Panc1 (cell line): Measurements from ENCODE around the gene MPPE1. TPM values are rescaled to one million over a fixed set of nuclear protein-coding genes. Genes with fewer than 3 reads are reported as not detected.

Source experiments
- ATAC-seq: fragments of 200-7000 bp; cut with Tn5 transposase; 2 replicates; pipeline ENCODE4 v1.9.1; 2020; ENCODE audit warnings: mild to moderate bottlenecking, moderate library complexity
- BruUV-seq: library from RNA; stranded (reverse); fragments of 400-500 nt; replicated peaks from 2 replicates; lab custom pipeline; 2021; lab: Mats Ljungman, UMichigan
- CTCF ChIA-PET: fragments of 300-600 bp; sonication (Branson Sonifier 250); formaldehyde crosslinking; loops from one replicate; lab custom pipeline; 2022; ENCODE audit warnings: antibody characterized with exemption; lab: Charles Lee
- POLR2A ChIA-PET: fragments of 300-600 bp; sonication (Branson Sonifier 250); formaldehyde crosslinking; loops from one replicate; lab custom pipeline; 2022; ENCODE audit warnings: antibody characterized with exemption; lab: Charles Lee
- DNase-seq: peaks from one replicate; pipeline ENCODE4 v3.0.0-alpha.2; 2010; ENCODE audit warnings: low read depth, low spot score
- H3K27ac ChIP-seq: 2 replicates; pipeline ENCODE4 v1.5.1; 2011; ENCODE audit warnings: mild to moderate bottlenecking, low read length, inconsistent platforms
- H3K27me3 ChIP-seq: fragments of 200-500 bp; sonication (Bioruptor generic); 2 replicates; pipeline ENCODE4 v1.6.0; 2014; ENCODE audit warnings: low read length, inconsistent platforms; ENCODE audit not compliant: control insufficient read depth, insufficient read depth
- H3K36me3 ChIP-seq: fragments of 200-500 bp; sonication (Bioruptor generic); 2 replicates; pipeline ENCODE4 v1.5.1; 2014; ENCODE audit warnings: inconsistent platforms, mild to moderate bottlenecking, low read length, moderate library complexity; ENCODE audit not compliant: control insufficient read depth, insufficient read depth
- H3K4me1 ChIP-seq: 2 replicates; pipeline ENCODE4 v1.5.1; 2011; ENCODE audit warnings: inconsistent platforms, mild to moderate bottlenecking, low read length, moderate library complexity; ENCODE audit not compliant: control insufficient read depth, insufficient read depth
- H3K4me3 ChIP-seq, 2 experiments: 2 replicates each; pipeline ENCODE4 v1.5.1; 2011 to 2012; ENCODE audit warnings: low read depth in 2 of 2, low read length in 2 of 2, mild to moderate bottlenecking in 2 of 2, inconsistent platforms in 1 of 2, moderate library complexity in 1 of 2
- H3K9me3 ChIP-seq: fragments of 200-500 bp; sonication (Bioruptor generic); 2 replicates; pipeline ENCODE4 v1.5.1; 2014; ENCODE audit warnings: low read depth, mild to moderate bottlenecking, inconsistent platforms, low read length, moderate library complexity; ENCODE audit not compliant: control insufficient read depth, insufficient read depth
- POLR2AphosphoS5 ChIP-seq: IDR thresholded peaks from 2 replicates; pipeline ENCODE4 v1.6.1; 2012; ENCODE audit warnings: mild to moderate bottlenecking, low read depth, low read length, moderate library complexity
- SIN3A ChIP-seq: IDR thresholded peaks from 2 replicates; pipeline ENCODE4 v1.6.1; 2012; ENCODE audit warnings: low read depth, mild to moderate bottlenecking, low read length, moderate library complexity, borderline replicate concordance; ENCODE audit not compliant: insufficient read depth
- TCF7L2 ChIP-seq: IDR thresholded peaks from 2 replicates; pipeline ENCODE4 v1.6.1; 2011; ENCODE audit warnings: mild to moderate bottlenecking, low read depth, low read length, inconsistent platforms
- in situ Hi-C: cut with HindIII; loops from 2 replicates; pipeline ENCODE4 v1.10.0; 2016; ENCODE audit warnings: low sequenced_read_pairs, low pct_unique_long_range_greater_than_20kb
- intact Hi-C: fragments of 100-400 bp; cut with micrococcal nuclease; formaldehyde crosslinking; loops from one replicate; pipeline ENCODE4 v1.10.0; 2022; ENCODE audit not compliant: unreplicated experiment
- total RNA-seq: library from RNA; stranded (reverse); gene quantifications from one replicate; pipeline ENCODE4 v1.2.1, GENCODE V29; 2021; ENCODE audit not compliant: unreplicated experiment
- TF ChIP-seq, protein P1 (sequence below): fragments of 450-650 bp; IDR thresholded peaks from 2 replicates; pipeline ENCODE4 v1.5.1; 2017; ENCODE audit warnings: mild to moderate bottlenecking
- TF ChIP-seq, protein P2 (sequence below), 2 experiments: IDR thresholded peaks; 2 replicates each; pipeline ENCODE4 v1.6.1; 2011 to 2012; ENCODE audit warnings: low read depth in 2 of 2, control low read depth in 1 of 2, low read length in 1 of 2, mild to moderate bottlenecking in 1 of 2, moderate library complexity in 1 of 2; ENCODE audit not compliant: insufficient read depth in 1 of 2

The MPPE1 gene
- total RNA-seq, 1 experiment from 2014 or later, result 37.1 TPM

DNA sequence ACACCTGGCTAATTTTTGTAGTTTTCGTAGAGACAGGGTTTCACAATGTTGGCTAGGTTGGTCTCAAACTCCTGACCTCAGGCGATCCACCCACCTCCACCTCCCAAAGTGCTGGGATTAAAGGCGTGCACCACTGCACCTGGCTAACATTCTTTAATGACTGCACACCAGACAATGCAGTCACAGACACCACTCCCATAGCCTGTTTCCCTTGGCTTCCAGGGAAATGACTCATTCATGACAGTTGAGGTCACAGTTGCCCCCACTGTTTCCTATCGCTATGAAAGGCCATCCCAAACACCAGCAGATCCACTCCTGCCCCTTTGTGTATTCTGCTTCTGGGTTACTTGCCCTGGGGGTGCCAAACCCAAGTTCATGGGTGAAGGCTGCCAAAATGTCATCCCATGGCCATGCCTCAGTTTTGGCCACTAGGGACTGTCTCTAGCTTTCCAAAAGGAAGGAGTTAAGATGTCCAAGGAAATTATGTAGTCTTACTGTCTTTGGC is 48.2 kb downstream of the MPPE1 start:
- DNase-seq (no peak), ATAC-seq (peak; percentile 57)
- ChIA-PET CTCF (no interaction called here), POLR2A (no interaction called here)
- TF ChIP-seq, protein P1, sequence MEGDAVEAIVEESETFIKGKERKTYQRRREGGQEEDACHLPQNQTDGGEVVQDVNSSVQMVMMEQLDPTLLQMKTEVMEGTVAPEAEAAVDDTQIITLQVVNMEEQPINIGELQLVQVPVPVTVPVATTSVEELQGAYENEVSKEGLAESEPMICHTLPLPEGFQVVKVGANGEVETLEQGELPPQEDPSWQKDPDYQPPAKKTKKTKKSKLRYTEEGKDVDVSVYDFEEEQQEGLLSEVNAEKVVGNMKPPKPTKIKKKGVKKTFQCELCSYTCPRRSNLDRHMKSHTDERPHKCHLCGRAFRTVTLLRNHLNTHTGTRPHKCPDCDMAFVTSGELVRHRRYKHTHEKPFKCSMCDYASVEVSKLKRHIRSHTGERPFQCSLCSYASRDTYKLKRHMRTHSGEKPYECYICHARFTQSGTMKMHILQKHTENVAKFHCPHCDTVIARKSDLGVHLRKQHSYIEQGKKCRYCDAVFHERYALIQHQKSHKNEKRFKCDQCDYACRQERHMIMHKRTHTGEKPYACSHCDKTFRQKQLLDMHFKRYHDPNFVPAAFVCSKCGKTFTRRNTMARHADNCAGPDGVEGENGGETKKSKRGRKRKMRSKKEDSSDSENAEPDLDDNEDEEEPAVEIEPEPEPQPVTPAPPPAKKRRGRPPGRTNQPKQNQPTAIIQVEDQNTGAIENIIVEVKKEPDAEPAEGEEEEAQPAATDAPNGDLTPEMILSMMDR, result no peak
- TF ChIP-seq TCF7L2 (no peak), POLR2AphosphoS5 (no peak), SIN3A (no peak)
- TF ChIP-seq, protein P2, sequence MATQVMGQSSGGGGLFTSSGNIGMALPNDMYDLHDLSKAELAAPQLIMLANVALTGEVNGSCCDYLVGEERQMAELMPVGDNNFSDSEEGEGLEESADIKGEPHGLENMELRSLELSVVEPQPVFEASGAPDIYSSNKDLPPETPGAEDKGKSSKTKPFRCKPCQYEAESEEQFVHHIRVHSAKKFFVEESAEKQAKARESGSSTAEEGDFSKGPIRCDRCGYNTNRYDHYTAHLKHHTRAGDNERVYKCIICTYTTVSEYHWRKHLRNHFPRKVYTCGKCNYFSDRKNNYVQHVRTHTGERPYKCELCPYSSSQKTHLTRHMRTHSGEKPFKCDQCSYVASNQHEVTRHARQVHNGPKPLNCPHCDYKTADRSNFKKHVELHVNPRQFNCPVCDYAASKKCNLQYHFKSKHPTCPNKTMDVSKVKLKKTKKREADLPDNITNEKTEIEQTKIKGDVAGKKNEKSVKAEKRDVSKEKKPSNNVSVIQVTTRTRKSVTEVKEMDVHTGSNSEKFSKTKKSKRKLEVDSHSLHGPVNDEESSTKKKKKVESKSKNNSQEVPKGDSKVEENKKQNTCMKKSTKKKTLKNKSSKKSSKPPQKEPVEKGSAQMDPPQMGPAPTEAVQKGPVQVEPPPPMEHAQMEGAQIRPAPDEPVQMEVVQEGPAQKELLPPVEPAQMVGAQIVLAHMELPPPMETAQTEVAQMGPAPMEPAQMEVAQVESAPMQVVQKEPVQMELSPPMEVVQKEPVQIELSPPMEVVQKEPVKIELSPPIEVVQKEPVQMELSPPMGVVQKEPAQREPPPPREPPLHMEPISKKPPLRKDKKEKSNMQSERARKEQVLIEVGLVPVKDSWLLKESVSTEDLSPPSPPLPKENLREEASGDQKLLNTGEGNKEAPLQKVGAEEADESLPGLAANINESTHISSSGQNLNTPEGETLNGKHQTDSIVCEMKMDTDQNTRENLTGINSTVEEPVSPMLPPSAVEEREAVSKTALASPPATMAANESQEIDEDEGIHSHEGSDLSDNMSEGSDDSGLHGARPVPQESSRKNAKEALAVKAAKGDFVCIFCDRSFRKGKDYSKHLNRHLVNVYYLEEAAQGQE (IDR thresholded peaks at IDR 0.05; ENCODE audit: insufficient read depth in 1 of 2, low read depth in 2 of 2, low read length in 1 of 2), result no peak
- peaks cover 13% of the 10 kb centered on the region for H3K4me1 ChIP-seq
- H3K9me3 ChIP-seq, result no peaks in the 10 kb centered on the region
- no peaks in the 10 kb centered on the region for H3K36me3 ChIP-seq
- in situ Hi-C loops, result no loop called here
- no peak overlapping the region for H3K27ac ChIP-seq
- intact Hi-C loops, result no loop called here
- no peak overlapping the region for H3K4me3 ChIP-seq
- BruUV-seq, result no TSS peak
- H3K27me3 ChIP-seq, result no peaks in the 10 kb centered on the region

DNA sequence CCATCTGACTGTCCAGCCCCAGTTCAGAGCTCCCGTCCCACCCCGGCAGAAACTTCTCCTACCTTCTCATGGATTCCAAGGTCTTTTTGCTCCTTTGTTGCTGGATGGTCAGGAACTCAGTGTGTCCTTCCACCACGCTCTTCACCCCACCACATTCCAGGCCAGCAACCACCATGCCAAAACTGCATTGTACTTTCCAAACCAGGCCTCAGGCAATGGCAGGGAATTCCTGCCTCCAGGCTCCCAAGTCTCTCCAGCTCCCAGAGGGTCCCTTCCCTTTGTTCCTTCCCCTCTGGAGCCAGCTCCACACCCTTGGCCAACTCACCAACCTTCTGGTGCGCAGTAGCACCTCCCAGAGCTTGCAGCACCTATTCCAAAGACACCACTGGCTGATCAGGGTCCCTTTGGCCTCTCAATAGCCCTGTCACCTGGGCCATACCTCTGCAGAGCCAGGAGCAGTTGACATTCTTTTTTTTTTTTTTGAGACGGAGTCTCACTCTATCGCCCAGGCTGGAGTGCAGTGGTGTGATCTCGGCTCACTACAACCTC is 48.8 kb downstream of the MPPE1 start:
- Histone ChIP-seq H3K4me3 (no peak overlapping the region; a peak in 1 of 4 replicates), H3K27me3 (no peaks in the 10 kb centered on the region), H3K36me3 (no peaks in the 10 kb centered on the region), H3K4me1 (peaks cover 13% of the 10 kb centered on the region), H3K9me3 (no peaks in the 10 kb centered on the region), H3K27ac (no peak overlapping the region)
- in situ Hi-C loops, result no loop called here
- BruUV-seq, result no TSS peak
- DNase-seq (no peak), ATAC-seq (no peak)
- no peak for TF ChIP-seq SIN3A
- ChIA-PET POLR2A (no interaction called here), CTCF (interaction anchor here (0.7 kb wide), 1 partner anchor 49 kb away, joined by 3 read pairs; no protein-coding TSS in a partner anchor)
- intact Hi-C loops, result no loop called here

DNA sequence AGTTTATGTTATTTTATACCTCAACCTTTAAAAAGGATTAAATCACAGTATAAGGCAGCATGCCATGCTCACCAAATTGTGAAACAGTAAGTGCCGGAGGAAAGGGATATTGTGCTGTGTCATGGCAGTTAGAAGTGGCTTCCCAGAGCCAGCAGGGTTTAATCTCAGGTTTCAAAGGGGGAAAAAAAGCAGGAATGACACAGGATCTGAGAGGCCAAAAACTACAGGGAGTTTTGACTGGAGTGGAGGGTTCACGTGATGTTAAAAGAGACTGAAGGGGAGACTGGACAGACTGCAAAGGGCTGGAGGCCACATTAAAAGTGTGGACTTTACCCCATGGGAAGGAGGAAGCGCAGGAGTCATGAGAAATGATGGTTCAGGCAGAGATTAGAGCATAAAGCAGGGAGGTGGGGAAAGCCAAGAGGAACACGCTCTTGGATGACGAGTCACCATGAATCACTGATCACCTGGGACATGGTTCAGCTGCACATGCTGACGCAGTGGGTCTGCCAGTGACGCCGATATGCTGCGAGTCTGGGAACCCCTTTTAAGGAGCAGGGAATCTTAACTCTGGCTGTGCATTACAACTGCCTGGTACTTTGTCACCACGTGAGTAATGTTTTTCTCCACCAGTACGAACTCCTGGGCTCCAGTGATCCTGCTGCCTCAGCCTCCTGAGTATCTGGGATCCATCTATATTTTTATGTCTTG is 50.8 kb downstream of the MPPE1 start:
- in situ Hi-C loops (no loop called here), intact Hi-C loops (no loop called here)
- ChIA-PET CTCF (no interaction called here), POLR2A (no interaction called here)
- Histone ChIP-seq H3K36me3 (no peaks in the 10 kb centered on the region), H3K27me3 (no peaks in the 10 kb centered on the region), H3K4me1 (peaks cover 20% of the 10 kb centered on the region), H3K27ac (peak overlapping the region; percentile 91), H3K9me3 (no peaks in the 10 kb centered on the region), H3K4me3 (peak overlapping the region in 1 of 2 experiments; percentile 50; a peak in 3 of 4 replicates)
- peak; percentile 92 for ATAC-seq
- DNase-seq, result peak; percentile 98
- no TSS peak for BruUV-seq
- TF ChIP-seq TCF7L2, result no peak
- TF ChIP-seq, protein P2 (IDR thresholded peaks at IDR 0.05; ENCODE audit: insufficient read depth in 1 of 2, low read depth in 2 of 2, low read length in 1 of 2), result no peak
- TF ChIP-seq, protein P1, result no peak
- no peak for TF ChIP-seq POLR2AphosphoS5
- TF ChIP-seq SIN3A, result no peak
